ENCODE results near the gene PGAM1.
A peak's percentile ranks its signal among the peaks of the same experiment; 100 is the strongest.
"Not testable (repeated sequence)": the region's sequence is repeated elsewhere in the genome, so short reads cannot be mapped to it uniquely, and the experiment has no call there.

Gene PGAM1

GRCh38 chr10:97425964-97426775 lies at the start of gene PGAM1:
PGAM1 (plus strand) TSS chr10:97426191; CDS start chr10:97426308, 117 bp downstream.
- peak; percentile 90 for DNase-seq

- DNase-seq, result no peak
Observed at GRCh38 chr10:97376413-97376812, 49.6 kb upstream of the PGAM1 start.

- no peak for DNase-seq
Observed at GRCh38 chr10:97378933-97379921, 46.8 kb upstream of the PGAM1 start.

GRCh38 chr10:97380516-97380915 lies 45.5 kb upstream of the PGAM1 start:
- DNase-seq, result no peak

GRCh38 chr10:97381626-97382025 lies 44.4 kb upstream of the PGAM1 start:
- DNase-seq, result no peak

- DNase-seq, result no peak
Observed at GRCh38 chr10:97383159-97383558, 42.8 kb upstream of the PGAM1 start.

- no peak for DNase-seq
Observed at GRCh38 chr10:97384156-97384555, 41.8 kb upstream of the PGAM1 start.

- DNase-seq, result no peak
Observed at GRCh38 chr10:97384641-97385040, 41.4 kb upstream of the PGAM1 start.

- no peak for DNase-seq
Observed at GRCh38 chr10:97385565-97385964, 40.4 kb upstream of the PGAM1 start.

GRCh38 chr10:97388152-97388551 lies 37.8 kb upstream of the PGAM1 start:
- no peak for DNase-seq

- no peak for DNase-seq
Observed at GRCh38 chr10:97390091-97390490, 35.9 kb upstream of the PGAM1 start.

- DNase-seq, result no peak
Observed at GRCh38 chr10:97393034-97393573, 32.9 kb upstream of the PGAM1 start.

GRCh38 chr10:97396056-97396455 lies 29.9 kb upstream of the PGAM1 start:
- no peak for DNase-seq

GRCh38 chr10:97399843-97400545 lies 26.0 kb upstream of the PGAM1 start:
- peak; percentile 11 for DNase-seq

GRCh38 chr10:97400665-97401454 lies 25.1 kb upstream of the PGAM1 start, which contains the start of gene RRP12:
RRP12 (minus strand) TSS chr10:97401340; CDS start chr10:97401231, 109 bp downstream.
- peak; percentile 95 for DNase-seq

GRCh38 chr10:97401455-97401919 lies 24.5 kb upstream of the PGAM1 start:
- no peak for DNase-seq

GRCh38 chr10:97404044-97404443 lies 21.9 kb upstream of the PGAM1 start:
- no peak for DNase-seq

GRCh38 chr10:97406064-97406463 lies 19.9 kb upstream of the PGAM1 start:
- no peak for DNase-seq

- DNase-seq, result not testable (repeated sequence)
Observed at GRCh38 chr10:97406483-97406882, 19.5 kb upstream of the PGAM1 start.

- peak; percentile 62 for DNase-seq
Observed at GRCh38 chr10:97407211-97407951, 18.6 kb upstream of the PGAM1 start.

GRCh38 chr10:97407952-97408248 lies 18.1 kb upstream of the PGAM1 start:
- no peak for DNase-seq

All from NCI-H1694 (cell line).